MCF 10A (cell line): Measurements from ENCODE around the gene AVPR2. TPM values are rescaled to one million over a fixed set of nuclear protein-coding genes. Genes with fewer than 3 reads are reported as not detected.

ENCODE experiments used
- BruUV-seq: library from RNA; stranded (reverse); fragments of 400-500 nt; replicated peaks from 2 replicates; lab custom pipeline; 2021; lab: Mats Ljungman, UMichigan
- CTCF ChIA-PET: fragments of 300-600 bp; sonication (Branson Sonifier 250); formaldehyde crosslinking; extraction: SDS; loops from one replicate; lab custom pipeline; 2021; ENCODE audit warnings: antibody characterized with exemption, inconsistent platforms; lab: Yijun Ruan, JAX
- POLR2A ChIA-PET: fragments of 300-600, 350-650 bp; sonication (Branson Sonifier 250); formaldehyde crosslinking; extraction: SDS; loops from one replicate; lab custom pipeline; 2020; ENCODE audit warnings: antibody characterized with exemption, inconsistent platforms; lab: Yijun Ruan, JAX
- DNase-seq: peaks from one replicate; pipeline ENCODE4 v3.0.0-alpha.2; 2018; ENCODE audit not compliant: unreplicated experiment
- H3K27ac Mint-ChIP-seq: one replicate; pipeline ENCODE4 v1.8.0; 2022; ENCODE audit warnings: mild to moderate bottlenecking, low read depth, mixed read lengths; ENCODE audit not compliant: unreplicated experiment
- H3K27me3 Mint-ChIP-seq: one replicate; pipeline ENCODE4 v1.8.0; 2022; ENCODE audit warnings: mixed read lengths; ENCODE audit not compliant: insufficient read depth, unreplicated experiment
- H3K36me3 Mint-ChIP-seq: one replicate; pipeline ENCODE4 v1.8.0; 2022; ENCODE audit warnings: mild to moderate bottlenecking, moderate library complexity, mixed read lengths; ENCODE audit not compliant: insufficient read depth, unreplicated experiment
- H3K4me1 Mint-ChIP-seq: one replicate; pipeline ENCODE4 v1.8.0; 2022; ENCODE audit warnings: mixed read lengths; ENCODE audit not compliant: insufficient read depth, unreplicated experiment
- H3K4me3 Mint-ChIP-seq: one replicate; pipeline ENCODE4 v1.8.0; 2022; ENCODE audit warnings: mild to moderate bottlenecking, moderate library complexity, mixed read lengths; ENCODE audit not compliant: unreplicated experiment
- H3K9me3 Mint-ChIP-seq: one replicate; pipeline ENCODE4 v1.8.0; 2022; ENCODE audit warnings: mixed read lengths; ENCODE audit not compliant: unreplicated experiment
- intact Hi-C: fragments of 100-400 bp; cut with micrococcal nuclease; formaldehyde crosslinking; loops from 2 replicates; pipeline ENCODE4 v1.14.1; 2022
- total RNA-seq: library from RNA; stranded (reverse); gene quantifications from 2 replicates; pipeline ENCODE4 v1.2.3, GENCODE V29; 2022
- TF ChIP-seq, protein P1 (sequence below): fragments of 200-600 bp; IDR thresholded peaks from one replicate; pipeline ENCODE4 v1.8.0; 2022; ENCODE audit warnings: antibody characterized with exemption, mild to moderate bottlenecking; ENCODE audit not compliant: unreplicated experiment

AVPR2 gene
- total RNA-seq, 1 experiment from 2014 or later, result not detected

DNA sequence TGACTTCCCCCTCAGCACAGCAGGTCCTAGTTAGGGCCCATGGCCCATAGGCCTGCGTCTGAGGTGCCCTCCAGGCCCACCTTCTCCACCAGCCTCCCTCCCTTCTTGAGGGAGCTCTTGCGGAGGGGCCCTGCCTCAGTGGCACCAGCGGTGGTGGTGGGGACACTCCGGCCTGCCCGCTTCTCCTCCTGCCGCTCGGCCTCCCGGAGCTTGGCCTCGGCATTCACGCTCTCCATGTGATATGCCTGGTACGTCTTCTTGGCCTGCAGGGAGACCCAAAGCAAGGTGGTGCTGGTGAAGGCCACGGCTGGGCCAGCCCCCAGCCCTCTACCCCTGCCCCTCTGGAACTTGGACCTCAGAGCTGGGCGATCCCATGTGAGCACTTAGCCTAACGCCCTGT is 16.1 kb downstream of the AVPR2 start:
- no peak for DNase-seq
- CTCF ChIA-PET, result interaction anchor here (1.3 to 5.0 kb wide), 3 partner anchors 9 to 157 kb away, joined by 4 to 31 read pairs (median 4); partner anchors contain the start of gene PLXNB3
- Mint-ChIP-seq H3K27ac (no peak overlapping the region), H3K4me3 (no peak overlapping the region), H3K36me3 (no peaks in the 10 kb centered on the region), H3K27me3 (peaks cover 45% of the 10 kb centered on the region), H3K9me3 (no peaks in the 10 kb centered on the region), H3K4me1 (peaks cover 17% of the 10 kb centered on the region)
- POLR2A ChIA-PET, result interaction anchor here (0.6 kb wide), 1 partner anchor 50 kb away, joined by 3 read pairs; no protein-coding TSS in a partner anchor
- intact Hi-C loops, result no loop called here
- TF ChIP-seq, protein P1, sequence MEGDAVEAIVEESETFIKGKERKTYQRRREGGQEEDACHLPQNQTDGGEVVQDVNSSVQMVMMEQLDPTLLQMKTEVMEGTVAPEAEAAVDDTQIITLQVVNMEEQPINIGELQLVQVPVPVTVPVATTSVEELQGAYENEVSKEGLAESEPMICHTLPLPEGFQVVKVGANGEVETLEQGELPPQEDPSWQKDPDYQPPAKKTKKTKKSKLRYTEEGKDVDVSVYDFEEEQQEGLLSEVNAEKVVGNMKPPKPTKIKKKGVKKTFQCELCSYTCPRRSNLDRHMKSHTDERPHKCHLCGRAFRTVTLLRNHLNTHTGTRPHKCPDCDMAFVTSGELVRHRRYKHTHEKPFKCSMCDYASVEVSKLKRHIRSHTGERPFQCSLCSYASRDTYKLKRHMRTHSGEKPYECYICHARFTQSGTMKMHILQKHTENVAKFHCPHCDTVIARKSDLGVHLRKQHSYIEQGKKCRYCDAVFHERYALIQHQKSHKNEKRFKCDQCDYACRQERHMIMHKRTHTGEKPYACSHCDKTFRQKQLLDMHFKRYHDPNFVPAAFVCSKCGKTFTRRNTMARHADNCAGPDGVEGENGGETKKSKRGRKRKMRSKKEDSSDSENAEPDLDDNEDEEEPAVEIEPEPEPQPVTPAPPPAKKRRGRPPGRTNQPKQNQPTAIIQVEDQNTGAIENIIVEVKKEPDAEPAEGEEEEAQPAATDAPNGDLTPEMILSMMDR, result no peak
- no TSS peak for BruUV-seq

DNA sequence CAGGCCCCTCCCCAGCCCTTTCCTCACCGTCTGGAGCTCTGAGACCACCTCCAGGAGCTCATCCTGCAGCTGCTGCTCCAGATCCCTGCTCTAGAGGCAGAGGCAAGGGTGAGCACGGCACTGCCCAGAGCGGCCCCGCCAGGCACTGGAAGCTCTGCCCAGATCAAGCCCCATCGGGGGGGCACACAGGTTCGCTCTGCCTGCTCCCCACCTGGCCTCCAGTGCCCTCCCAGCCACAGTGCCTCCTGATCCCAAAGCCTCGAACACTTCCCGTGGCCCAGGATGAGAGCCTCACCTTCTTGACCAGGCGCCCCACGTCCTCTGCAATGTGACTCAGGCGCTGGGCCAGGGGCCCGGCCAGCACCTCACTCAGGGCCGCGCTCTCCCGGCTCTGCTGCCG is 16.6 kb downstream of the AVPR2 start:
- Mint-ChIP-seq H3K36me3 (no peaks in the 10 kb centered on the region), H3K27ac (no peak overlapping the region), H3K27me3 (peaks cover 39% of the 10 kb centered on the region), H3K4me3 (no peak overlapping the region), H3K4me1 (peaks cover 17% of the 10 kb centered on the region), H3K9me3 (no peaks in the 10 kb centered on the region)
- ChIA-PET POLR2A (interaction anchor here (0.6 kb wide), 1 partner anchor 50 kb away, joined by 3 read pairs; no protein-coding TSS in a partner anchor), CTCF (interaction anchor here (1.1 to 5.0 kb wide), 3 partner anchors 9 to 28 kb away, joined by 3 to 31 read pairs (median 4); no protein-coding TSS in a partner anchor)
- intact Hi-C loops, result no loop called here
- TF ChIP-seq, protein P1, result no peak
- DNase-seq, result no peak
- BruUV-seq, result no TSS peak

DNA sequence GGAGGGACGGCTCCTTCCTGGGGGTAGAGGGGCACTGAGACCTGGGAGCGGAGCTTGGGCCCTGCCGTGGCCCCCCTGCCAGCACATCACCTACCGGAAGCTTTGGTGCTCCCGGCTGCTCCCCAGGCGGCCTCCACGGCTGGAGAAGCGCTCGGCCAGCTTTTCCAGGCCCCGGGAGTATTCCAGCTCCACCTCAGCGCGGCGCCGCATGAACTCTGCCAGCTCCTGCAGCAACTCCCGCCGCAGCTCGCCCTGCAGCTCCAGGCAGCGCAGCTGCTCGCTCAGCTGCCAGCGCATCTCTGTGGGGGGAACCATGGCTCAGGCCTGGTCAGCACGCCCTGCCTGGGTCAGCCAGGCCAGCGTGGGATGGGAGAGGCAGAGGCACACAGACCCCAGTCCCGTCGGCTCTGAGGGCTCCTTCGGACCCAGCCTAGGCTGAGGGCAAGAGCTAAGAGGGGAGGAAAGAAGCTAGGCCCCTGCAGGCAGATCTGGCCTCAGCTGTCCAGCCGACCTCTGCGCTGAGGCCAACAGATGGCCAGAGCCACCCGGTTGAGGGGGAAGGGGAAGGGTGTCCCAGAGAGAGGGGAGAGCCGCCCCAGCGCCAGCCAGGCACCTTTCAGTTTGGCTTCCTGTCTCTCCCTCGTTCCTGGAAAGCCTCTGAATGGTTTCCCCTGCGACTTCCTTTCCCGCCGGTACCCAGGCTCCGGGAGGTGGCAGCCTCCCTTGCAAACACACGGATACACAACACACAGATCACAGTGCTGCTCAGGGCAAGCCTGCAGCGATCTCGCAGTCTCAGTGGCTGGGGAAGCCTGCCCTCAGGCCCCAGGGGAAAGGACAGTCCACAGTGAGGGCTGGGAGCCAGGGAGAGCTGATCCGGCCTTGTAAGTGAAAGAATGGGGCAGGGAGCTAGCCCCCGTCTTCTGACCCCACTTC is 17.3 kb downstream of the AVPR2 start:
- H3K27me3 Mint-ChIP-seq, result peaks cover 32% of the 10 kb centered on the region
- peaks cover 17% of the 10 kb centered on the region for H3K4me1 Mint-ChIP-seq
- TF ChIP-seq, protein P1, result no peak
- intact Hi-C loops, result no loop called here
- BruUV-seq, result no TSS peak
- POLR2A ChIA-PET, result no interaction called here
- CTCF ChIA-PET, result interaction anchor here (0.5 to 5.0 kb wide), 14 partner anchors 10 to 899 kb away, joined by 3 to 31 read pairs (median 4); no protein-coding TSS in a partner anchor
- H3K9me3 Mint-ChIP-seq, result no peaks in the 10 kb centered on the region
- DNase-seq, result no peak
- H3K4me3 Mint-ChIP-seq, result no peak overlapping the region
- H3K27ac Mint-ChIP-seq, result no peak overlapping the region
- H3K36me3 Mint-ChIP-seq, result no peaks in the 10 kb centered on the region
